Embryonic facial prominence (tissue), 1 donor: ENCODE data around the gene KLRG1.

ENCODE experiments used
- DNase-seq: peaks from one replicate; pipeline ENCODE4 v3.0.0-alpha.2; 2016; ENCODE audit errors: extremely low spot score

KLRG1 gene

GRCh38 chr12:8989413-8989812 lies at the start of gene KLRG1:
Gene KLRG1, plus strand, starts transcription at chr12:8989546. Its CDS starts 90 bp downstream, at chr12:8989636.
- DNase-seq, result no peak

GRCh38 chr12:8941691-8942478 lies 47.5 kb upstream of the KLRG1 start:
- DNase-seq, result no peak

GRCh38 chr12:8943565-8944186 lies 45.7 kb upstream of the KLRG1 start:
- DNase-seq, result no peak

- DNase-seq, result no peak
Measured at GRCh38 chr12:8946733-8947132, 42.6 kb upstream of the KLRG1 start.

GRCh38 chr12:8947737-8948136 lies 41.6 kb upstream of the KLRG1 start:
- no peak for DNase-seq

GRCh38 chr12:8948701-8949341 lies 40.5 kb upstream of the KLRG1 start:
- no peak for DNase-seq

- DNase-seq, result peak; percentile 94
Measured at GRCh38 chr12:8949342-8950220, 39.8 kb upstream of the KLRG1 start, which contains the start of gene M6PR. Gene M6PR, minus strand, starts transcription at chr12:8949645. Its CDS starts 3,241 bp downstream, at chr12:8946404.

GRCh38 chr12:8950221-8950527 lies 39.2 kb upstream of the KLRG1 start:
- DNase-seq, result no peak

- DNase-seq, result no peak
Measured at GRCh38 chr12:8950702-8951478, 38.5 kb upstream of the KLRG1 start.

GRCh38 chr12:8951744-8952143 lies 37.6 kb upstream of the KLRG1 start:
- no peak for DNase-seq

GRCh38 chr12:8953773-8954402 lies 35.5 kb upstream of the KLRG1 start:
- no peak for DNase-seq

GRCh38 chr12:8956073-8956472 lies 33.3 kb upstream of the KLRG1 start:
- DNase-seq, result no peak

- DNase-seq, result no peak
Measured at GRCh38 chr12:8956772-8957171, 32.6 kb upstream of the KLRG1 start.

GRCh38 chr12:8957561-8957960 lies 31.8 kb upstream of the KLRG1 start:
- no peak for DNase-seq

- DNase-seq, result no peak
Measured at GRCh38 chr12:8958066-8958465, 31.3 kb upstream of the KLRG1 start.

GRCh38 chr12:8960176-8960575 lies 29.2 kb upstream of the KLRG1 start:
- DNase-seq, result no peak

- DNase-seq, result no peak
Measured at GRCh38 chr12:8968761-8969160, 20.6 kb upstream of the KLRG1 start.

- DNase-seq, result no peak
Measured at GRCh38 chr12:8969861-8970411, 19.4 kb upstream of the KLRG1 start.

- DNase-seq, result no peak
Measured at GRCh38 chr12:8970432-8970831, 18.9 kb upstream of the KLRG1 start.

GRCh38 chr12:8980137-8980536 lies 9.2 kb upstream of the KLRG1 start:
- DNase-seq, result no peak
